HG02970 (cell line): ENCODE data around the gene GAB2.

Source experiments
- ATAC-seq: cut with Tn5 transposase; IDR thresholded peaks from one replicate; pipeline ENCODE4 v1.9.1; 2021; ENCODE audit warnings: mild to moderate bottlenecking, moderate library complexity, moderate number of reproducible peaks; ENCODE audit not compliant: unreplicated experiment, low FRiP score

Gene GAB2

DNA sequence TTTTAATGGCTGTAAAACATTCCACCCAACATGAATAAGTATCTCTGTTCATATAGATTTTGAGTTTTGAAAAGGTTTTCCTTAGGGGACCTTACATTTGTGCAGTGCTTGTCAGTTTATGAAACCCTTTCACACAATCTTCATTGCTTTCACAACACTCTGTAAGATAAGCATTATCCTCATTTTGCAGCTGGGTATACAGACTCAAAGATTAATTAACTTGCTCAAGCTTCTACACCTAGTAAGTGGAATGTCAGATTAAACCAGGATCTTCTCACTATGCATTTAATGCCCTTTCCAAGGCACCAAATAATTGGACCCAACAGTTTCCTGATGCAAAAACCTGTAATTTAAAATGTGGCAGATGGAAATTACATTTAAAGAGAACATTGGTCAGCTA, 11.6 kb upstream of the GAB2 start:
- no peak for ATAC-seq

DNA sequence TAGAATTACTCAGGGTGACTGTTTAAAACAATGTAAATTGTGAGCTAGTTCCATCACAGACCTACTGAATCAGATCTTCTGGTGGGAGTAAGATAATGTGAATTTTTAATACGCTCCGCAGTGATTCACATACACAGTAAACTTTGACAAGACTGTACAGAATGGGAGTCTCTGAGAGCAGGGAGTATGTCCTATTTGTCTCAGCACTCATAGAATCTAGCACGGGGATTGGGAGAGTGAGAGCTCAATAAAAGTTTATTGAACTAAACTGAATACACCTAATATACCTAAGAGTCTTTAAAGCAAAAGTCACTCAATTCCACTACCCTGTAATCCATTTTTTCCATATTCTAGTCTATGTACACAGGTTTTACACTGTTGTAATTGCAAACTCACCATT, 11.2 kb upstream of the GAB2 start:
- no peak for ATAC-seq

DNA sequence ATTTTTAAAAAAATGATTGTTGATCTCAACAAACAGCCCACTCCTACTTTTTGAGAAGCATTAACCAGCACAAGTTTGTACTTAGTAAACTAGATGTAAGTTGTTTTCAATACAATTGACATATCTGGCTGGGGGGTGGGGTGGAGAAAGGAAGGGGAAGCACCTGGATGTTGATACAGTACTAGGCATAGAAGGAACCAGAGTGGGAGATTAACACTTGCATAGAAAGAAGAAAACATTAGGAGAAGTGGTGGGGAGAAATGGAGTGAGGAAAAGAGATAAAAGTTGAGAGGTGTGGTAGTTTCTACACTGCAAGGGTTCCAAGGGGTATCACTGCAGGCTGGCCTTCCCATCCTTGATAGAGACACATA, 10.6 kb upstream of the GAB2 start:
- ATAC-seq = no peak

DNA sequence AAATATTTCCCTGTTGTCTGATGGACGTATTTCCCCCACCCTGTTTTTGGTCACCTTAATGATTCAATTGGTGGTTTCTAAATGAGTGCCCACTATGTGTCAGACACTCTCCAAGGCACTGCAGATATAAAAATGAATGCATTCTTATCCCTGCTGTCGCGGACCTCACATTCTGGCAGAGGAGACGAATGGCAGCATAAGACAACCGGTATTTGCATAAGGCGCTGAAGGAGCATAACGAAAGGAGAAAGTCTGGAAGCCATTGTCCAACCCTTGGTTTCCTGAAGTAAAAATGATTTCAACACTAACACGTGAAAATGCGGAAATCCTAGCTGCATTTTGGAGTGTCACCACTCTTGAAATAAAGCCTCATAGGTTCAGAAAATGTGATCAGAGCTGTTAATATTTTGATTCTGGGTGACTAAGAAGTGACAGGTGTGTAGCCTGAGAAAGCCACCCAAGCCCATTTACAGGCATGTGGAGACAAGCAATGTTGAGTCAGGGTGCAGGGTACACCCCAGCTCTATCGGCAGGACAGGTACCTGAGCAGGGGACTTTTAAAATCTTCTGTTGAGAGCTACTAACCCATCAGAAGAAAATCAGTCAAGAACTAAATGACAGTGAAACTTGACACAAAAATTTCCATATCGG, 10.1 kb upstream of the GAB2 start:
- ATAC-seq = no peak

- ATAC-seq = no peak
These were observed 9.2 kb upstream of the GAB2 start for GRCh38 chr11:78426845-78427244.

GRCh38 chr11:78425399-78426070, 7.9 kb upstream of the GAB2 start:
- ATAC-seq = no peak

DNA sequence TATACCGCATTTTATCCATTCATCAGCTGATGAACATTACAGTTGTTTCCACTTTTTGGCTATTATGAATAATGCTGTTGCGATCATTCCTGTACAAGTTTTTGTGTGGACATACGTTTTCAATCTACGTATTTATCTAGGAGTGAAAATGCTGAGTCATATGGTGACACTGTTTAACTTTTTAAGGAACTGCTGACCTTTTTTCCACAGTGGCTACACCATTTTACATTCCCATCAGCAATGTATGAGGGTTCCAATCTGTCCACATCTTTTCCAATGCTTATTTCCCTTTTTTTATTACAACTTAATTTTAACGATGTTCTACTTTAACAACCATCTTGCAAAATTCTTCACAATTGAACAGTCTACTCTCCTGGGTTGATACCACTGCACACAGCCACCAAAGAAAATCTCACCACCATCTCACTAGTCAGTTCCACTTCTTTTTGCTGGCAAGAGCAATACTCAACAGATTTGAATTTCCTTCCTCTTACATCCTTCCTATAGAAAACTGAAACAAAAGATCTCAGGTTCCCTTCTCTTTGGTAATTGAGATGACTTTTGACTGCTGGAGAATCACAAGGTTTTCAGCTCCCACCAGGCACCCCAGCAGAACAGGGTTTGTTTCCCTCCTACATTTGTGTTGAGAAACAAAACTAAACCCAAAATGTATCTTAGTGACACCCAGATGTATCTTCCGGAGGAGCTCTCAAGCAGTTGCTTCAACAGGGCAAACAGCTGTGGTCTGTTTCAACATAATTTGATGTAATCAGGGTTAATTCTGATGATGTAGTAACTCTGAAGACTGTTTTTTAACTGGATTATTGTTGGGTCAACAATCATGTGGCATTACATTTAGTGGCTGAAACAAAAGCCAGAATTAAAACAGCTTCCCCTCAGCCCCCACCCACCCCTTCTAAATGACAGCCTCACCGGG, 7.0 kb upstream of the GAB2 start:
- no peak for ATAC-seq

DNA sequence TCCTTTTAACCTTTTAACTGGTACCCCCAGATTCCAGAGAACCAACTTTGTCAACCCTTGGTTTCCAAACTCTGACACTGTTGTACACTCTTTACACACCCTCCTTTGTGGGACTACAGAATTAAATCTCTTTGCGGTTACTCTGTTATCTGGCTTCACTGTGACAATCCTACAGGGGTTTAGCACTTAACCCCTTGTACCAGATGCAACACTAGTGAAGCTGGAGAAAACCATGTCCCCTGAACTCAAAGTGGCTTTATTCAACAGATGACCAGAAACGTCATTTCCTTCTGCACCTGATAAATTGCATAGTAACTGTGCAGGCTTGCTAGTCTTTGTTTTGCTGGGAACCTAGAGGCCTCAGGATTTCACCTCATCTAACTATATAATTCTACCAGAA, 5.6 kb upstream of the GAB2 start:
- ATAC-seq = no peak

DNA sequence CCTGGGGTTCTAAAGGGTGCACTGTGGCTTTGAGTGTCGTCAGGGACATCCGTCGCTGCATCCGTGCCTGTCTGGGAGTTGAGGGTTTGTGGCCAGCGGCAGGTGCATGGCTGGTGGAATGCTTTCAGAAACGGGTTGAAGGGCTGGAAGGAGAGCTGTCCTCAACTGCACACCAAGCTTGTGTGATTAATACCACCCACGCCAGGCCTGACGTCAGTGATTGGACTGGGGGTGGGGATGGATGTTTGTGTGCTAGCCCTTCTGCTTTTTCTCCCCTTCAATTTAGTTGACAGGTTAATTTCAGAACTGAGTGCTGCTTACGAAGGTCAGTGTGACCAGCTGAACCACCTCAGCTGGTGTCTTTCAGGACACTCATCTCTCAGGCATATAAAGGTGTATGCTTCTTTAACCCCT, 3.2 kb upstream of the GAB2 start:
- ATAC-seq = no peak

- no peak for ATAC-seq
These were observed 2.7 kb upstream of the GAB2 start for GRCh38 chr11:78420255-78420764.

DNA sequence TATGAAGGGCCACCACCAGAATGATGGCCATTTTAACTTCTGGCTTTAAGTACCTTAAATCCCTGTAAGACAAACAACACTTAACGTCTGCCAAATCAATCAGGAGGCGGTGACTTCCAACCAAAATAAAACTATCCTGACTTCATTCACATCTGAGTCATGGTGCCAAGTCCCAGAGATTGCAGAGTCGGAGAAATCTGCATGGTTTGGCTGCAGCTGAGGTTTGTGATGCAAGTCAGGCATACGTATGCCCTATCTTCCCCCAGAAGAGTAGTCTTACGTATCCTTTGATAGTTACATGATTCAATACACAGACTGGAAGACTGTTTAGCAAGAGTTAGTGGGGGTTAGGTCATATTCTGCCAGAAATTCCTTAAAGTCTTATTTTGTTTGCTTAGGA, 1.7 kb upstream of the GAB2 start:
- ATAC-seq = no peak

DNA sequence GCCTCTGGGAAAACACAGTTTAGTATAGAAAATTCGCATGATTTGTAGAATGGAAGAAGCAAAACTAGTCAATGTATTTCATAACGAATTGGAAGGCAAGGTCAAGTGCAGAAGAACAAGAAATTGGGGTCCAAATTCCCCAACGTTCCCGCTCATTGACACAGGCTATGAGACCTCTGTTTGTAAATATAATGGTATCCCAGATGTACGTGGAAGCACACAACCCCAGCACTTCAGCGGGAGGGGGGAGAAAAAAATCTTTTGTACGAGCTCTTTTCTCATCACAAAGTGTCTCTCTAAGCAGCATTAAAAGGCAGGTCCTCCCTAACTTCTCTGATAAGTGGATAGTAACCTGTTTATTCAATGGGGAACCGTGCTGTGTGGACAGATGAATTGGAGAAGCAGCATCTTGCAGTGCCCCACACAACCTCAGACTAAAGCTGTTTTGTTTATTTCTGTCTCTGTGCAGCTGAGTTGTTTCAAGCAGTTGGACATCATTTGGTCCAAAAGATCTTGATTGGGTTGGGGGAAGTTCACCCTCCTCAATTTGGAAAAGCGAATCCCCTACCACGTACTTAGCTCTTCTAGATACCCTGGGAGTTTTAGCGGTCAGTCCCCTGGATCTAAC, 1.1 kb upstream of the GAB2 start:
- no peak for ATAC-seq

- peak; percentile 69 for ATAC-seq
These were observed 416 bp upstream of the GAB2 start for GRCh38 chr11:78417888-78418583.

GRCh38 chr11:78416285-78417174, 1.1 kb downstream of the GAB2 start:
- peak; percentile 44 for ATAC-seq

- ATAC-seq = no peak
These were observed 2.3 kb downstream of the GAB2 start for GRCh38 chr11:78415338-78415737.

- no peak for ATAC-seq
These were observed 3.1 kb downstream of the GAB2 start for GRCh38 chr11:78414321-78415051.

DNA sequence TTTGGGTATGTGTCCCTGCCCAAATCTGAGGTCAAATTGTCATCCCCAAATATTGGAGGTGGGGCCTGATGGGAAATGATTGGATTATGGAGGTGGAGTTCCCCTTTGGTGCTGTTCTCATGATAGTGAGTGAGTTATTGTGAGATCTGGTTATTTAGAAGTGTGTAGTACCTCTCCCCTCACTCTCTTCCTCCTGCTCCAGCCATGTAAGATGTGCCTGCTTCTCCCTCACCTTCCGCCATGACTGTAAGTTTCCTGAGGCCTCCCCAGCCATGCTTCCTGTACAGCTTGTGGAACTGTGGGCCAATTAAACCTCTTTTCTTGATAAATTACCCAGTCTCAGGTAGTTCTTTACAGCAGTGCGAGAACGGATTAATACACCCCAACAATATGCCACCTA, 9.0 kb downstream of the GAB2 start:
- no peak for ATAC-seq

DNA sequence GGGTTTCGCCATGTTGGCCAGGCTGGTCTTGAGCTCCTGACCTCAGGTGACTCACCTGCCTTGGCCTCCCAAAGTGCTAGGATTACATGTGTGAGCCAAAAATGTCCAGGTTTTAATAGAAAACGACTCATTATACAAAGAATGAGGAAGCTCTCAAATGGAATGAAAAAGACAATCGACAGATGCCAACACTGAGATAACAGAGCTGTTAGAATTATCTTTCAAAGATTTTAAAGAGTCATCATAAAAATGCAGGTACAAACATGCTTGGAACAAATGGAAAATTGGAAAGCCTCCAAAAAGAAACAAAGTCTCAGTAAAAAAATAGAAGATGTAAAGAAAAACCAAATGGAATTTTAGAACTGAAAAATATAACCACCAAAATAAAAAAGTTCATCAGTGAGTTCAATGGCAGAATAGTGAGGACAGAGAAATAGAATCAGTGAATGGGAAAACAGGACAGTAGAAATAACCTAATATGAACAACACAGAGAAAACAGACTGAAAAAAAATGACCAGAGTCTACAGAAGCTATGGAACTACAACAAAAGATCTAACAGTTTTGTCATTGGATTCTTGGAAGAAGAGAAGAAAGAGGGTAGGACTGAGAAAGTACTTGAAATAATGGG, 10.9 kb downstream of the GAB2 start:
- ATAC-seq = no peak
